ENCODE measurements around the gene IRGQ.

DNA sequence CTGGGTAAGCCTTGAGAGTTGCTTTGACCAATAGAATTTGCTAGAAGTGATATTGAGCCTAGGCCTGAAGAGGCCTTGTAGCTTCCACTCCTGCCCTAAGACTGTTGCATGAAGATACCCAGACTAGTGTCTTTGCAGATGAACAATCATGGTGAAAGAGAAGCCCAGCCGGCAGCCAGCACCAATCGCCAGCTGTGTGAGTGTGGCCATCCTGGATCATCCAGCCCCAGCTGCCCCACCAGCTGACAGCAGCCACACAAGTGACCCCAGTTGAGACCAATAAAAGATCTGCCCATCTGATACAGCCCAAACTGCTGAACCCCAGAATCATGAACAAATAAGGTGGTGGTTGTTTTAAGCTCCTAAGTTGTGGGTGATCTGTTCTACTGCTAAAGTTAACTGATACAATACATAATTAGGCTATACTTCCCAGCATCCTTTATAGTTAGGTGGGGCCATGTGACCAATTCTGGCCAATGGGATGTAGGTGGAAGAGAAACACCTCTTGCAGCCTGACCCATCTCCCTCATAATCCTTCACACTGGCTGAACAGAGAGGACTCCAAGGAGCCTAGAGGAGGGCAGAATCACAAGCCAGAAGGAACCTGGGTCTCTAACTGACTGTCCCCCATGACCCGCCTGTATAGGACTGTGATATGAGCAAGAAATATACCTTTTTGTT is 32.9 kb upstream of the IRGQ start:
- no peak for TF ChIP-seq POLR2A (IDR thresholded peaks at IDR 0.05)
- TF ChIP-seq EP300 (IDR thresholded peaks at IDR 0.05): no peak
- TF ChIP-seq, protein P1, sequence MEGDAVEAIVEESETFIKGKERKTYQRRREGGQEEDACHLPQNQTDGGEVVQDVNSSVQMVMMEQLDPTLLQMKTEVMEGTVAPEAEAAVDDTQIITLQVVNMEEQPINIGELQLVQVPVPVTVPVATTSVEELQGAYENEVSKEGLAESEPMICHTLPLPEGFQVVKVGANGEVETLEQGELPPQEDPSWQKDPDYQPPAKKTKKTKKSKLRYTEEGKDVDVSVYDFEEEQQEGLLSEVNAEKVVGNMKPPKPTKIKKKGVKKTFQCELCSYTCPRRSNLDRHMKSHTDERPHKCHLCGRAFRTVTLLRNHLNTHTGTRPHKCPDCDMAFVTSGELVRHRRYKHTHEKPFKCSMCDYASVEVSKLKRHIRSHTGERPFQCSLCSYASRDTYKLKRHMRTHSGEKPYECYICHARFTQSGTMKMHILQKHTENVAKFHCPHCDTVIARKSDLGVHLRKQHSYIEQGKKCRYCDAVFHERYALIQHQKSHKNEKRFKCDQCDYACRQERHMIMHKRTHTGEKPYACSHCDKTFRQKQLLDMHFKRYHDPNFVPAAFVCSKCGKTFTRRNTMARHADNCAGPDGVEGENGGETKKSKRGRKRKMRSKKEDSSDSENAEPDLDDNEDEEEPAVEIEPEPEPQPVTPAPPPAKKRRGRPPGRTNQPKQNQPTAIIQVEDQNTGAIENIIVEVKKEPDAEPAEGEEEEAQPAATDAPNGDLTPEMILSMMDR (IDR thresholded peaks at IDR 0.05): no peak
